CD4-positive, alpha-beta T cell treated with Interferon alpha-2 for 1 hour (primary cell): ENCODE results near the gene GRIK1.

Source experiments
- DNase-seq, 2 donors: peaks; one replicate each; pipeline ENCODE4 v3.0.0-alpha.2; 2020 to 2022

GRIK1 gene

DNA sequence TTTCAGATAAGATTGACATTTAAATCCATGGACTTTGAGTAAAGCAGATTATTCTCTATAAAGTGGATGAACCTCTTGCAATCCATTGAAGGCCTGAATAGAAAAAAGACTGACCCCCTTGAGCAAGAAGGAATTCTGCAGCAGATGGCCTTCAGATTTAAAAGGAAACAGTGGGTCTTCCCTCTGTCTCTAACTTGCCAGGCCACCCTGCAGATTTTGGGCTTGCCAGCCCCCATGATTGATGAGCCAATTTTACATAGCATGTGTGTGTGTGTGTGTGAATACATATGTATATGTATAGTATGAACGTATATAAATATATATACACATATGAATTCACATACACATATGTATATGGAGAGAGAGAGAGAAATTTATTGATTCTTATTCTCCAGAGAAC, 113.4 kb downstream of the GRIK1 start:
- no peak for DNase-seq

GRCh38 chr21:29825936-29826335, 113.9 kb downstream of the GRIK1 start:
- DNase-seq, result no peak

DNA sequence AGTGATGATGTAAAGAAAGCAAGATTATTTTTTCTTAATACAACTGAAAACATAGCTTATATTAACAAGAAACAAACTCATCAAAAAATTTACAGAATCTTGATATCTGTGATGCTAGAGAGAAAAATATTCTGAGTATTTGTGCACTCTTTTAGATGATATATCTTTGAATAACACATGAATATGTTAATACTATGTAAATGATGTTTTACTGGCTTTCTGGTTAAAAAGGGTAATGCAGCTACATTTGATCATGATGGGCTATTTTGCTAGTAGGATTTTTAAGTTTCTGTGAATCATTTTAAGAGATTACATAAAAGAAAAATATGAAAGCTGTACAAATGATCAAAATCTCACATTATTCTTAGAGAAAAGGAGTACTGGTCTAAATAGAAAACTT, 114.5 kb downstream of the GRIK1 start:
- DNase-seq, result no peak

- DNase-seq, result no peak
Observed at GRCh38 chr21:29822064-29822463, 117.7 kb downstream of the GRIK1 start.

- no peak for DNase-seq
Observed at GRCh38 chr21:29821230-29821629, 118.6 kb downstream of the GRIK1 start.

DNA sequence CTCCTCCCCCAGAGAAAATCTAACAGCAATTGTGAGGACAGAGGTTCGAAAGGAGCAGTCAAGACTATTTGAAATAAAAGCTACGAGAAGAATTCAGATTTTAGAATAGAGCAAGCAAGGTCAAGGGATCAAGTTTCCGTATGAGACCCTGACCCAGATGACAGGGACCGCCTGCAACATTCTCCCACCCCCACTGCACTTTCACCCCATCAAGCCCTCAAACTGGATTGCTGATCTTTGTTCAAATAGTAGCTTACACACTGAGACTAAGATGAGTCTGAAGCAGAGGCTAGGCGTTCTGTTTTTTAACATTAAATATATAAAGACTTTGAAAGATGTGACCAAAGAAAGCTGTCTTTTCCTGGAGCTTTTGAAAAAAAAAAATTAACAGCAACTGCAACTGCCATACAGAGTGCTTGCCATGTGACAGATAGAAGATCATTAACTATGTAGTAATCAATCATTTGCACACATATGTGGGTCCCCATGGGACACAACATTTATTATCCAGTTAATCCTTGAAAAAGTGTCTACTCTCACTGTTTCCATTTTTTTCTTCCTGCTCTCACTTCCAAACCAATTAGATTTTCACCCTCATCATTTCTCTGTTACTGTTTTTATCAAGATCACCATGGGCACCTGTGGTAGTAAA, 120.0 kb downstream of the GRIK1 start:
- no peak for DNase-seq

DNA sequence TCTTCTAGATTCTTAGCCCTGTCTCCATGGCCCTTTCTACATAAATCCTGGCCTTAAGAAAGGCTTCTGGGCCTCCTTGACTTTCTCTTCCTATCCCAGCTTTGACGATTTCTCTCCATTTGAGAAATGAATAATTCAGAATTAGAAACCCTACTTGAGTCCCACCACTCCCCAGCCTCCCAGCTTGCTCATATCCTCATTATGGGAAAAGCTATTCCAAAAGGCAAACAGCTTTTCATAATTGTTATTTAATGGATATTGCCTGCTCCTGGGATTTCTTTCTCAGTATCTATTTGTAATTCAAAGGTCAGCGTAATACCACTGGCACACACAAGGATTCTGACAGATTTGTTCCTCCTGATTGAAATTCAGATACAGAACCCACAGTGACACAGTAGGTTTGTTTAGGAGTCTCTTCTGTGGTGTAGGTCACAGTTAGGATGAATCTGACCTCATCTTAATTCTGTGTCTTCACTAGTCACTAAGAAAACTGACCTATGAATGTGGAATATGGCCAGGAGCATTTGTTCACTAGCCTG, 121.3 kb downstream of the GRIK1 start:
- DNase-seq, result no peak

DNA sequence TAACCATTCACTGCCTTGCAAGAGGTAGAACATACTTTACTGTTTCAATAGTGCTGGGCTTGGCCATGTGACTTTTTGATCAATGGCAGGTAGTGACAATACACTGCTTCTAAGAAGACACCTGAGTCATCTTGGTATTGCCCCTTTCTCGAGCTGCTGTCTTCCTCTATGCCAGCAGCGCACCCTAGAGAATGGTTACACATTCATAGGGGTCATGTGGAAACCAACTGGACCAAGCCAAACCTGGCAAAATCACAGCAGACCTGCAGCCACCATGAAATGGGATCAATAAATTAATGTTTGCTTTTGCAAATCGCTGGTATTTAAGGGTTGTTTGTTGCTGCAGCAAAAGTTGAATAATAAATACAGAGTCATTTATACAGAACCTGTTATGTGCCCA, 122.3 kb downstream of the GRIK1 start:
- DNase-seq, result no peak

GRCh38 chr21:29812947-29813346, 126.8 kb downstream of the GRIK1 start:
- no peak for DNase-seq

DNA sequence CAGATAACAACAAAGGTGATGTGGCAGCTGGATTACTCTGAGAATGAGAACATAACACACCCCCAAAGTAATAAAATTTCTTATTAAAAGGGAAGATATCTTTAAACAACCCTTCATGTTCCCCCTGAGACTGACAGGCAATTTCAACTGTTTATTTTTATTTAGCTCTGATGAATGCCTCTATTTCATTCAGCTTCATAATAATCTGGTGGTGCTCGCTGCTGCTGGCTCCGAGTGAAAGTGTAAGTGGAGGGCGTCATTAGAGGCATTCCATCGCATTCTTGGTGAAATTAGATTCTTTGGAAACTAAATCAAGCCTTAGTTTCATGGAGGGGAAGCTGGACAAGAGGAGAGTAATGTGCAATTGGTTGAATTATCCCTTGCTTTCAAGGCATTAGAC, 128.9 kb downstream of the GRIK1 start:
- DNase-seq, result no peak

GRCh38 chr21:29808153-29808552, 131.6 kb downstream of the GRIK1 start:
- no peak for DNase-seq

GRCh38 chr21:29805105-29805504, 134.7 kb downstream of the GRIK1 start:
- DNase-seq, result no peak

GRCh38 chr21:29803191-29803590, 136.6 kb downstream of the GRIK1 start:
- DNase-seq, result no peak

GRCh38 chr21:29801122-29801521, 138.7 kb downstream of the GRIK1 start:
- no peak for DNase-seq

DNA sequence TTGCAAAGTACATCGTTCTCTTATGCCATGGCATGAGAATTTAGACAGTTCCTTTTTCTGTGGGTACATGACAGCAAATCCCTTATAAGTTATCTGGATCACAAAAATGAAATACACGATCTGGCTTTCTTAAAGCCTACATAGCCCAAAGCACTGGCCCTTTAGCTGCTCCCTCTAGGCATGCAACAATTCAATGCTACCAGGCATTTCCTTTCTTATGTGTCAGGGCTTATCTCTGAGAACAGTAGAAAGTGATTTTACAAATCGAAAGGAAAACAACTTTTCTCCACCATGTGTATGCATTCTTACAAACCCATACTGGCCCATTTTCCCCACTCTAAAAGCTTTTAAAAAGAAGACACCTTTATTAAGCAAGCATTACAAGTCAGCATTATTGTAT, 139.7 kb downstream of the GRIK1 start:
- DNase-seq, result no peak

DNA sequence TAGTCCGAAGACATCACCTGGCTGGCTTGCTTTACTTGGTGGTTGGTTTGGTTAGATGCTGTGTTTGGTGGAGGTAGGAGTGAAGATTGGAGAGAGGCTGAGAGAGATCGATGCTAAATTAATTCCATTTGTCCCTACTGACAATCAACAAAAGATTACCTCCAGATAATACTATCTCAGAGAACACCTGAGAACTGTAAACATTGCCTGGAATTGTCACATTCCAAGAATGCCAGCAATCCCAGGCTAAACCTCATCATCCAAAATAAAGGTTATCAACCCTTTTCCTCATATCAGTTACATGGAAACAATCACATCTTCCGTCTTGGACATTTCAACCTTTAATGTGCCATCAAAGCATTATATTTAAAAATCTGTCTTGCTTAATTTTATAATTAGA, 141.0 kb downstream of the GRIK1 start:
- no peak for DNase-seq

DNA sequence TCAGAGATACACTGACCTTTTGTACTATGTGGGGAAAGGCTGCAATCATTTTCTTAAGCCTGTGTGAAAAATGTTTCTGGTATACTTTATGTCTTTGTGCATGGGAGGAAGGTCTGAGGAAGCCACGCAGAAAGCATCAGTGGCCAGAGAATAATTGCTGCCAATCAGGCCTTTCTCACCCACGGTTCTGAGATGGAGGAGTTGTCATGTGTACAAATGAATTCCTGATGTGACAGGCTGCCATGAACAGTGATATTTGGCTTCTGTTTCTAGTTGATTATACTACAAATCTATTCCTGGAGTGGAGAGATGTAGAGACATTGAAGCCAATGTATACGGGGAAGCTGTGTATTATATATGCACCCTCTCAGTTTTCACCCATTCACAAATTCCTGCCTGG, 142.6 kb downstream of the GRIK1 start:
- DNase-seq, result no peak

- no peak for DNase-seq
Observed at GRCh38 chr21:29793712-29794111, 146.1 kb downstream of the GRIK1 start.

- no peak for DNase-seq
Observed at GRCh38 chr21:29789393-29789792, 150.4 kb downstream of the GRIK1 start.

- no peak for DNase-seq
Observed at GRCh38 chr21:29788752-29789151, 151.0 kb downstream of the GRIK1 start.

GRCh38 chr21:29787361-29787909, 152.4 kb downstream of the GRIK1 start:
- no peak for DNase-seq

GRCh38 chr21:29786496-29787360, 153.1 kb downstream of the GRIK1 start:
- DNase-seq, result no peak

- DNase-seq, result no peak
Observed at GRCh38 chr21:29777160-29777559, 162.6 kb downstream of the GRIK1 start.

GRCh38 chr21:29775462-29775861, 164.3 kb downstream of the GRIK1 start:
- no peak for DNase-seq
